ENCODE data around the gene DCAF7.

DNA sequence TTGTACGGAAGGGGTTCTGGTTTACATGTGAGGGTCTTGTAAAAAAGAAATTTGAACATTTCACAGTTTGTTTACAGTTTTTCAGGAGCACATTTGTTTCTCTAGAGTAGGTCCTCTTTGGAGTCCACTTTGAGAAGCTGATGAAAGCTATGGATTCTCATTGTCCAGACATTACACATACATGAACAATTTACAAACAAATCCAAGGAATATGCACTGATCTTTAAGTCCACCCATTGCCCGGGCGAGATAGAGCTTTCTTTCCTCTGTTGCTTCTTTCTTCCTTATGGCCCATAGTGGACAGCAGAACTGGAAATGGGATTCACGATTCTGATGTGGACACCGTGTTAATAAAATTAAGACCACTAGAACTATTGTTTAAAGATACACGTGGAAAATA lies 1.9 kb downstream of the DCAF7 start:
- TF ChIP-seq, protein P1, sequence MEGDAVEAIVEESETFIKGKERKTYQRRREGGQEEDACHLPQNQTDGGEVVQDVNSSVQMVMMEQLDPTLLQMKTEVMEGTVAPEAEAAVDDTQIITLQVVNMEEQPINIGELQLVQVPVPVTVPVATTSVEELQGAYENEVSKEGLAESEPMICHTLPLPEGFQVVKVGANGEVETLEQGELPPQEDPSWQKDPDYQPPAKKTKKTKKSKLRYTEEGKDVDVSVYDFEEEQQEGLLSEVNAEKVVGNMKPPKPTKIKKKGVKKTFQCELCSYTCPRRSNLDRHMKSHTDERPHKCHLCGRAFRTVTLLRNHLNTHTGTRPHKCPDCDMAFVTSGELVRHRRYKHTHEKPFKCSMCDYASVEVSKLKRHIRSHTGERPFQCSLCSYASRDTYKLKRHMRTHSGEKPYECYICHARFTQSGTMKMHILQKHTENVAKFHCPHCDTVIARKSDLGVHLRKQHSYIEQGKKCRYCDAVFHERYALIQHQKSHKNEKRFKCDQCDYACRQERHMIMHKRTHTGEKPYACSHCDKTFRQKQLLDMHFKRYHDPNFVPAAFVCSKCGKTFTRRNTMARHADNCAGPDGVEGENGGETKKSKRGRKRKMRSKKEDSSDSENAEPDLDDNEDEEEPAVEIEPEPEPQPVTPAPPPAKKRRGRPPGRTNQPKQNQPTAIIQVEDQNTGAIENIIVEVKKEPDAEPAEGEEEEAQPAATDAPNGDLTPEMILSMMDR (IDR thresholded peaks at IDR 0.05 in 4 of 5, conservative IDR thresholded peaks at IDR 0.05 in 1 of 5), result no peak
- TF ChIP-seq POLR2A (IDR thresholded peaks at IDR 0.05), result no peak

All from gastrocnemius medialis (tissue), 4 donors.